T-helper 2 cell treated with Interferon-gamma antibody and Interleukin-4, amounts not matched to agents 5 μg/mL and 100 μg/mL, for 36 hours (primary cell): Measurements from ENCODE around the gene PSAP.

Experiments used
- DNase-seq: peaks from one replicate; pipeline ENCODE4 v3.0.0; 2021; ENCODE audit warnings: low spot score
- H3K27ac Mint-ChIP-seq: one replicate; pipeline ENCODE4 v1.8.0; 2021; ENCODE audit warnings: mild to moderate bottlenecking, mixed read lengths
- H3K27me3 Mint-ChIP-seq: one replicate; pipeline ENCODE4 v1.8.0; 2021; ENCODE audit warnings: low read depth, mixed read lengths
- H3K36me3 Mint-ChIP-seq: one replicate; pipeline ENCODE4 v1.8.0; 2021; ENCODE audit warnings: low read depth, mixed read lengths
- H3K4me1 Mint-ChIP-seq: one replicate; pipeline ENCODE4 v1.8.0; 2021; ENCODE audit warnings: low read depth, mixed read lengths
- H3K4me3 Mint-ChIP-seq: one replicate; pipeline ENCODE4 v1.8.0; 2022; ENCODE audit warnings: mild to moderate bottlenecking, moderate library complexity, mixed read lengths
- H3K9me3 Mint-ChIP-seq: one replicate; pipeline ENCODE4 v1.8.0; 2021; ENCODE audit warnings: mixed read lengths

The PSAP gene

DNA sequence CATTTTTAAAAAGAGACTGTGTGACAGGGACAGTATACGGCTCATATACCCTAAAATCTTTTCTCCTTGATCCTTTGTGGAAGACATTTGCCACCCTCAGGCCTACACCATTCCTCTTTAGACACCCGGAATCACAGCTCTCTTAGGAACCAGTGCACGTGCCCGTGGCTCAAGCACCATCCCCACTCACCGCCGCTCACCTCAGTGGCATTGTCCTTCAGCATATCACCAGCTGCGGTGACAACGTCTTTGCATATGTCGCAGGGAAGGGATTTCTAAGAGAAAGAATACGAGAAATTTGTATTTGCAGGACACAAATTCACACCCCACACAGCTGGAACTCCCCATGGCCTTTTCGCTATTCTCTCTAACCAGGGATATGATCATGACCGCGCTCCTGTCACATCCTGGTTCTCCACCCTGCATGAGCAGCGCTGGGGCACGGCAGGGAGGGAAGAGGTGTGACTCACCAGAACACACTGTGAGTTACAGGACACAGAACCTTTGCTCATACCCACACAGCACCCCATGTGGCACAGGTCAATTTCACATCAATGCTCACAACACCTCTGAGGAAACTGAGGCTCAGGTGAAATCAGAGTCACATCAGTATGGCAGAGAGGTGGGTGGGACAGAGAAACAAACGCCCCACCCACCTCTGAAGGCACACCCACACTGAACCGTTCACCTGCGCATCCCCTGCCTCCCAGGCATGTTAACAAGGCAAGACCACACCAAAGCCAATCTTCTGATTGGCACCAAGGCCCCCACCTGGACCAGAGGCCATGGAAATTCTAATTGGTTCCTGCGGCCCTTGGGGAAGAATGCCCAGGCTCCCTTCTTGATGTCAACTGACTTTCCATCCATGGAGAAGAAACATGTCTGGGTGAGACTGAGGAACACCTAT is 19.2 kb downstream of the PSAP start:
- peaks cover 5% of the 10 kb centered on the region for H3K4me1 Mint-ChIP-seq
- DNase-seq: no peak
- peaks cover 30% of the 10 kb centered on the region for H3K36me3 Mint-ChIP-seq
- H3K4me3 Mint-ChIP-seq: no peak overlapping the region
- H3K27ac Mint-ChIP-seq: no peak overlapping the region
- no peaks in the 10 kb centered on the region for H3K27me3 Mint-ChIP-seq
- H3K9me3 Mint-ChIP-seq: no peaks in the 10 kb centered on the region

DNA sequence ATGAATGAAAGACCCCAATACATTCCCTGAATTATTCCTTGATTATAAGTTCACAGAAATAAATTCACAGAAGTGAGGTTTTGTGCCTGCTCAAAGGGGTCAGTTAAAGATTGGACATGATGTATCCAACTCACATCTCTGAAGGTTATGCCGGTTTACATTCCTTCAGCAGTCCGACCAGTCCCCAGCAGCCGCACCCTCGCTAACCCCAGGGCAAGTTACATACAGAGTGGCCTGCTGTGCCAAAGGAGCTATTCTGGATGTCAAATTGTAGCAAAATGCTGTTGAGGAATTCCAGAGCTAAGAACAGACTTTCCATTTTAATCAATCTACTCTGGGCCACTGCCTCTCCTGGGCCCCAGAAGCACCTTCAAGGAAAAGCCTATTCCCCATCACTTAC is 20.3 kb downstream of the PSAP start:
- DNase-seq: no peak
- no peaks in the 10 kb centered on the region for H3K27me3 Mint-ChIP-seq
- peaks cover 4% of the 10 kb centered on the region for H3K4me1 Mint-ChIP-seq
- no peak overlapping the region for H3K4me3 Mint-ChIP-seq
- no peak overlapping the region for H3K27ac Mint-ChIP-seq
- H3K9me3 Mint-ChIP-seq: no peaks in the 10 kb centered on the region
- peaks cover 41% of the 10 kb centered on the region for H3K36me3 Mint-ChIP-seq

DNA sequence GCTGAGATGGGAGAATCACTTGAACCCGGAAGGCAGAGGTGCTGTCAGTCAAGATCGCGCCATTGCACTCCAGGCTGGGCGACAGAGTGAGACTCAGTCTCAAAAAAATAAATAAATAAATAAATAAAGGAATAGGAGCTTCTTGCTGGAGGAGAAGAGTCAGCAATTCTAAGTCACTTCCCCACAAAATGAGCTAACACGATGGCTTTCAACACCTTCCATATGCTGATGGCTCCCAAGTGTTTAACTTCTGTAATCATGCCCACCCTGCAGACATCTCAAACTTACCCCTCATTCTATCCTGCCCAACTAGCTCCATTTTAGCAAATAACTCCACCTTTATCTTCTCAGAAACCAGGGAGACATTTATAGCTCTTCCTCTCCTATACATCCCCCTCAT is 21.2 kb downstream of the PSAP start:
- Mint-ChIP-seq H3K4me3 (no peak overlapping the region), H3K27ac (no peak overlapping the region), H3K36me3 (peaks cover 45% of the 10 kb centered on the region), H3K27me3 (no peaks in the 10 kb centered on the region), H3K4me1 (peaks cover 4% of the 10 kb centered on the region), H3K9me3 (no peaks in the 10 kb centered on the region)
- DNase-seq: no peak

DNA sequence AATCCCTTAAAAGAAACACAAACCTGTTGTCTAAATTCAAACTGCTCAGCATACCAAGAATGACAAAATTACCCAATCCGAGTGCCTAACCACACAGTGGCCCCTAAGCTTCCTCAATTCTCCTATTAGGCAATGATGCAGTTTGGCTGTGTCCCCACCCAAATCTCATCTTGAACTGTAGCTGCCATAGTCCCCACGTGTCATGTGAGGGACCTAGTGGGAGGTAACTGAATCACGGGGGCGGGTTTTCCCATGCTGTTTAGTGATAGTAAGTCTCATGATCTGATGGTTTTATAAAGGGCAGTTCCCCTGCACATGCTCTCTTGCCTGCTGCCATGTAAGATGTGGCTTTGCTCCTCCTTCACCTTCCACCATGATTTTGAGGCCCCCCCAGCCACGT is 21.9 kb downstream of the PSAP start:
- H3K9me3 Mint-ChIP-seq: no peaks in the 10 kb centered on the region
- DNase-seq: no peak
- H3K27me3 Mint-ChIP-seq: no peaks in the 10 kb centered on the region
- no peak overlapping the region for H3K4me3 Mint-ChIP-seq
- H3K36me3 Mint-ChIP-seq: peaks cover 45% of the 10 kb centered on the region
- H3K27ac Mint-ChIP-seq: no peak overlapping the region
- H3K4me1 Mint-ChIP-seq: peaks cover 4% of the 10 kb centered on the region

DNA sequence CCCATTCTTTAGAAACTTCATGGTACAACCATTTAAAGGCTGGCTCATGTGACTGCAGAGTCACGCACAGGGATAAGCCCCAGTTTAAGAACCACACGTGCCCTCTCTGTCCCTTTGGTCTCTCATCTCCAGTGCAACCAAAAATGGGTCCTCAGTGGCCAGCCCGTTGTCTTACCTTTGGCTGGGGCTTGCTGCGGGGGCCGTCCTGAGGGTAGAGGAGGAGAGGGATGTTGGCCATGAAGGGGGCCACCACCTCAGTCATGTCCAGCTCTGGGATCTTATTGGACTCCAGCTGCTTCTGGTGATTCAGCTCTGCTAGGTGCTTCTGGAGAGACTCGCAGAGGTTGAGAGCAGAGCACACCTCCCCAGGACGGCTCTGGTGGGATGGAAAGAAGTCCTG is 22.3 kb downstream of the PSAP start:
- H3K4me3 Mint-ChIP-seq: no peak overlapping the region
- no peak overlapping the region for H3K27ac Mint-ChIP-seq
- peaks cover 4% of the 10 kb centered on the region for H3K4me1 Mint-ChIP-seq
- no peak for DNase-seq
- peaks cover 45% of the 10 kb centered on the region for H3K36me3 Mint-ChIP-seq
- H3K9me3 Mint-ChIP-seq: no peaks in the 10 kb centered on the region
- H3K27me3 Mint-ChIP-seq: no peaks in the 10 kb centered on the region

DNA sequence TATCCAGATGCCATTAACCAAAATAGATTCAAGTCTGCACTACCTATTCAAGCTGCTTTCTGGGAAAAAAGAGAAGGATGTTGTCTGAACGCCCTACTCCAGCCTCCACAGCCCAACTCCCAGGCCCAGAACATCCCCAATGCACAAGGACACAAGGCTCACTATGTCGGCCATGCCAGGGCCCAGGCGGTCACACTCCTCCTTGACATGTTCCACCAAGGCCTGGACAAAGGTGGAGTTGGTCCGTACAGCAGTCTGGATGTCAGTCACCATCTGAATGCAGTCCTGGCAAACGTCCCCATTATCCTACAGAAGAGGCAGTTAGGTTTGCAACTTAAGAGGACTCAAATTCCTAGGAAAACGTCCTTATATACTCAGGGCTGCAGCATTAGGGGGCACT is 23.2 kb downstream of the PSAP start:
- Mint-ChIP-seq H3K27me3 (no peaks in the 10 kb centered on the region), H3K27ac (no peak overlapping the region), H3K9me3 (no peaks in the 10 kb centered on the region), H3K36me3 (peaks cover 45% of the 10 kb centered on the region), H3K4me3 (no peak overlapping the region), H3K4me1 (no peaks in the 10 kb centered on the region)
- DNase-seq: no peak

DNA sequence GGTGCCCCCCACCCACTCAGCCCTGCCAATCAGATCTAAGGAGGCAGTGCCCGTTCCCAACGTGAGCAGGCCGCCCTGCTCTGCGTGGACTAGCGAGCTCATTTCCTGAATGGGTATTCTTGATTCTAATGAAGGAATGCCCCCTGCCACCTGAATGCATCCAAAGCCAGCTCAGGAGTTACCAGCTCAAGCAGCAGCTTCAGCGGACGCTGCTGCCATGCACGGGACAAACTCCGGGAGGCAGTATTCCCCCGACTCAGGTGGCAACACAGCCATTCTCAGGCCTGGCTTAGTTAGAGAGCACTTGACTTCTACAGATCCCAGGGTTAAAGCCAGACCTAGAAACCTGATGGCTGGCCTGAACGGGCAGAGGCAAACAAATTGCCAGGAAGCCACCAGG is 25.8 kb downstream of the PSAP start:
- H3K27me3 Mint-ChIP-seq: no peaks in the 10 kb centered on the region
- no peak for DNase-seq
- peaks cover 40% of the 10 kb centered on the region for H3K36me3 Mint-ChIP-seq
- H3K9me3 Mint-ChIP-seq: no peaks in the 10 kb centered on the region
- no peak overlapping the region for H3K4me3 Mint-ChIP-seq
- peaks cover 10% of the 10 kb centered on the region for H3K4me1 Mint-ChIP-seq
- H3K27ac Mint-ChIP-seq: no peak overlapping the region

DNA sequence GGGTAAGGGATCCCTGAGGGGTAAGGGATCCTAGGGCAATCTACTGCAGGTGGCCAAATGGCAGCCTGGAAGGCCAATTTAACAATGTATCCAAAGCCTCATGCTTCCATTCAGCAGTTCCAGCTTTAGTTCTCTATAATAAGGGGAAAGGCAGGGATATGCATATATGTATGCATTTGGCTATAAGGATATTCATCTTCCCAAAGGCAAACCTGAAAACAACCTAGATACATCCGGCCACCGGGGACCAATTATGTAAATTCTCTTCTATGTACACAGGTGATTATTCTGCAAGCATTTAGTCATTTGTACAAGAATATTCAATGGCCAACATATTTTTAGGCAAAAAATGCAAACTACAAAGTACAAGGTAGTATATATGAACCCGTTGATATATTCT is 26.7 kb downstream of the PSAP start:
- no peak overlapping the region for H3K27ac Mint-ChIP-seq
- H3K9me3 Mint-ChIP-seq: no peaks in the 10 kb centered on the region
- H3K4me3 Mint-ChIP-seq: no peak overlapping the region
- H3K4me1 Mint-ChIP-seq: peaks cover 10% of the 10 kb centered on the region
- H3K27me3 Mint-ChIP-seq: no peaks in the 10 kb centered on the region
- no peak for DNase-seq
- H3K36me3 Mint-ChIP-seq: peaks cover 39% of the 10 kb centered on the region

DNA sequence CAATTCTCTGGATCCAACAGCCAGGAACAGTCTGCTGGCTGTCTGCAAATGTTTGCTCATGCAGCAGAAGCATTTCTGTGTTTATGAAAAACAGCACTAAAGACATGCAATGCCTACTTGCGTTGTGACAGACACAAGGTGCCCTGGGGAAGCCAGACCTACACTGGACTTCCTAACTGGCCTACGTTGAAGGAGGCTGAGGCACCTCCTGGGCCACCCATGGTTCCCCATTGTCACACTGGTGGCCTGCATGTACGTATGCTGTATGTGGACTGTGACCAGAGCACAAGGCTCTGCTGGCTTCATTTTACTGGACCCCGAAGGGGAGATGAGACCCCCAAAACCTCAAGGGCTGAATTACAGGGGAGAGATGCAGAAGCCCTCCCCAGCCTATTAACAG is 27.7 kb downstream of the PSAP start:
- H3K27me3 Mint-ChIP-seq: no peaks in the 10 kb centered on the region
- H3K9me3 Mint-ChIP-seq: no peaks in the 10 kb centered on the region
- H3K4me3 Mint-ChIP-seq: no peak overlapping the region
- no peak overlapping the region for H3K27ac Mint-ChIP-seq
- peaks cover 10% of the 10 kb centered on the region for H3K4me1 Mint-ChIP-seq
- peaks cover 37% of the 10 kb centered on the region for H3K36me3 Mint-ChIP-seq
- no peak for DNase-seq

DNA sequence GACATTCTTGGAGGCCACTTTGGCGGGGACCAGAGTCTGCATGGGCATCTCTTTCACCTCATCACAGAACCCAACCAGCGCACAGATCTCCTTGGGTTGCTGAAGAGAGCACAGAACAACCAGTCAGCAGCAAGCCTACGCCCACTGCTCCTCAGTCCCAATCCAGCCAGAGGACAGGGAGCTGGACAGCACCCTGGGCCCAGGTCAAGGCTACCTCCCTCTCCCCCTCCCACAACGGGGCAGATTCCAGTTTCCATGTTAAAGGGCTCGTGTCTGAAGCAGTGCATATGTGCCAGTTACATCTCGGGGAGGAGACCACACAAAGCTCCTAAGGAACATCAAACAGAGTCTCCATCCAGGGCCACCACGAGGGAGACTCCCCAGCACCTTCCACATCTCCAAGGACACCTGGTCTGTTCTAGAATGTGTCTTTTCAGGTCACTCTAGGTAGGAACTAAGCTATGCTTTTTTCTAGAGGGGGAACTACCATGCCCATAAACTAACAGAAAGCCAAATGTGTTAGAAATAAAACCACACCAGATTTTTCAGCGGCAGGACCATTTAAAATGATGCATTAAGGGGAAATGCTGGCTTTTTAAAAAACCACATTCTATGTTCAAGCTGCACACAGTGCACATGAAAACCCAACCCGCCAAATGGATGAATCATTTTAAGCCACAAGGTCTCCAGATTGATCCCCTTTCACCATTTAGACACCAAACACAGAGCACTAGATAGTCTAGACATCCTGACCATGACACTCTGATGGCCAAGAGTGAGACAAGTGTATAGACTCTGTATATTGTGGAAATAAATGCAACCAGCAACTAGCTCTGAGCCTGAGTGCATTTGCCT is 28.9 kb downstream of the PSAP start:
- peaks cover 42% of the 10 kb centered on the region for H3K36me3 Mint-ChIP-seq
- peaks cover 10% of the 10 kb centered on the region for H3K4me1 Mint-ChIP-seq

DNA sequence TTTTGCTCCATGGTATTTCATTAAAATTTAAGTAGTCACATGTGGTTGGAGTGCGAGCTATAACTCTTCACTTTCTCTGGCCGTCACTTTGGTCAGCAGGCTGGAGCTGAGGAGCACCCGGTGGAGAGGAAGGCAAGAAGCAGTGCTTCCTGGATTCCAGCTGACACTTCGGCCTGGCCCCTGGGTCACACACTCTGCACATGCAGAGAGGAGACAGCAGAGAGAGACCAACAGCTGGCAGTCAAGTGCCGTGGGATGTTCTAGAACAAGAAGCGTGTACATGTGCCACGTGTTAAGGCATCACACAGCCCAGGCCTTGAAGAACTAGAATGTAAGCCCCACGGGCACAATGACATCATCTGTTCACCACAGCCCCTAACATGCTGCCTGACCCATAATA is 30.1 kb downstream of the PSAP start:
- H3K27me3 Mint-ChIP-seq: no peaks in the 10 kb centered on the region
- H3K9me3 Mint-ChIP-seq: no peaks in the 10 kb centered on the region
- H3K4me3 Mint-ChIP-seq: no peak overlapping the region
- peak overlapping the region; percentile 6 for H3K27ac Mint-ChIP-seq
- DNase-seq: no peak
- H3K4me1 Mint-ChIP-seq: peaks cover 10% of the 10 kb centered on the region
- peaks cover 35% of the 10 kb centered on the region for H3K36me3 Mint-ChIP-seq

More for the DNA sequence above, 28.9 kb downstream of the PSAP start:
- Mint-ChIP-seq H3K27ac (no peak overlapping the region), H3K27me3 (no peaks in the 10 kb centered on the region), H3K9me3 (no peaks in the 10 kb centered on the region), H3K4me3 (no peak overlapping the region)
- DNase-seq: peak; percentile 14

DNA sequence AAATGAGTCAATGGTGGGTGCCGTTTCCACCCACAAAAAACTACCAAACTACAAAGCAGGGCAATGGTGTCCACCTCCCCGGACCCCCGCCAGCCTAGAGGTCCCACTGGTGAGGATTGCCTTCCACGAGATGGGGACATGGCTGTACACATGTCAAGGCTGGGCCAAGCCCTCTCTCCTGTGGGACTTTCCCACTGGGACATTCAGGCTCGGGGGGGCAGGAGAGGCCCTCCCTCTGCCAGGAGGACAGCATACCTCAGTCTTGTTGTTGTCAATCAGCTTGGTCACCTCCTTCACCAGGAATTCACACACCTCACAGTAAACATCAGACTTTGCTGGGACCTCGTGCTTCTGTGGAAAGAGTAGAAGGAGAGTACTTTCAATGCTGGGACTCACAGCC is 31.1 kb downstream of the PSAP start:
- peaks cover 29% of the 10 kb centered on the region for H3K36me3 Mint-ChIP-seq
- H3K4me1 Mint-ChIP-seq: peaks cover 10% of the 10 kb centered on the region
- no peaks in the 10 kb centered on the region for H3K27me3 Mint-ChIP-seq
- no peak for DNase-seq
- no peak overlapping the region for H3K4me3 Mint-ChIP-seq
- H3K9me3 Mint-ChIP-seq: no peaks in the 10 kb centered on the region
- H3K27ac Mint-ChIP-seq: no peak overlapping the region

DNA sequence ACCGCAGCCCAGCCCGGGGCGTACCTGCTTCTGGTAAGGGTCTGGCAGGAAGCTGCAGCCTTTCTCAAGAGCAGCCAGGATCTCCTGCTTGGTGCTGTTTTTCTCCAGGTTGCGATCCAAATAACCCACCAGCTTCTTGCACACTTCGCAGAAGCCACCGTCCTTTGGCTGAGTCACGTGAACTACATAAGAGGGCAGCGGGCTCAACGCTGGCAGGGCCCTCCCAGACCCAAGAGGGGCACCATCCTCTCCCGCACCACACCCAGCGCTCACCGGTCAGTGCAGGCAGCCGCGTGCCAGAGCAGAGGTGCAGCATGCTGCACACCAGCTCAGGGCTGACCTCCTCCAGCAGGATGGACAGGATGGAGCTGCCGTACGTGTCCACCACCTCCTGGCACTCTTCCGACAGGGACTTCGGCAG is 31.6 kb downstream of the PSAP start:
- H3K4me1 Mint-ChIP-seq: peaks cover 10% of the 10 kb centered on the region
- no peak for DNase-seq
- peaks cover 29% of the 10 kb centered on the region for H3K36me3 Mint-ChIP-seq
- H3K4me3 Mint-ChIP-seq: no peak overlapping the region
- H3K9me3 Mint-ChIP-seq: no peaks in the 10 kb centered on the region
- H3K27me3 Mint-ChIP-seq: no peaks in the 10 kb centered on the region
- no peak overlapping the region for H3K27ac Mint-ChIP-seq

DNA sequence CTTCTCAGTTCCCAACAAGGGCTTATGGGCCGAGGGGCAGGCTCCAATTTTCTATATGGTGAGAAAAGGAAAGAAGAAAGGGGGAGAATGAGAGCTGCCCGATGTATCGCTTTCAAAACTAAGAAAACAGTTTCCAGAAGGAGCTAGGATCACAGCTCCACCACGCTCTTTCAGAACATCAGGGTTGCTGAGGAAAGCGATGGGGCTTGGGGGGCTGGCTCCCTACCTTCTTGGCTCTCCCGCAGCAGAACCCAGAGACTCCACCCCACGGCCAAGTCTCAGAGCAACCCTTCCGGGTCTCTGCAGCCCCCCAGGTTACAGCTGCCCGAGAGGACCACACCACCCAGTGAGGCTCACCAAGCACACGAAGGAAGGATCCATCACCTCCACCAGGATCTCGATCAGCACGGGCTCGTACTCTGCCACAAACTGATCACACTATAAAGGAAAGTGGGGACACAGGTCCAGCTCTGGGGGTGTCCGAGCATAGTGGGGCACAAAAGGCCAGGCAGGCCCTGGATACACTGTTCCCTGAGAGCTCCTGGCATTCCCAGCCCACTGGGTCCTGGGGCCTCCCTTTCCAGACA is 32.3 kb downstream of the PSAP start:
- Mint-ChIP-seq H3K27ac (no peak overlapping the region), H3K36me3 (peaks cover 29% of the 10 kb centered on the region), H3K4me3 (no peak overlapping the region), H3K27me3 (no peaks in the 10 kb centered on the region), H3K9me3 (no peaks in the 10 kb centered on the region), H3K4me1 (peaks cover 10% of the 10 kb centered on the region)
- DNase-seq: no peak
